Body of pancreas (tissue), 4 donors: Measurements from ENCODE around the gene YIPF7.
A peak's percentile ranks its signal among the peaks of the same experiment; 100 is the strongest.

Experiments used
- CTCF ChIP-seq, 7 experiments: fragments of 450-650 bp in 4 of 7; fragments of 200-600 bp in 3 of 7; sonication (generic) in 3 of 7; IDR thresholded peaks; one replicate each; pipeline ENCODE4 v1.5.1; 2016 to 2019; ENCODE audit warnings: antibody characterized with exemption in 7 of 7
- POLR2A ChIP-seq, 3 donors: fragments of 450-650 bp; IDR thresholded peaks; one replicate each; pipeline ENCODE4 v1.6.1; 2016; ENCODE audit warnings: antibody characterized with exemption in 3 of 3, mild to moderate bottlenecking in 2 of 3

DNA sequence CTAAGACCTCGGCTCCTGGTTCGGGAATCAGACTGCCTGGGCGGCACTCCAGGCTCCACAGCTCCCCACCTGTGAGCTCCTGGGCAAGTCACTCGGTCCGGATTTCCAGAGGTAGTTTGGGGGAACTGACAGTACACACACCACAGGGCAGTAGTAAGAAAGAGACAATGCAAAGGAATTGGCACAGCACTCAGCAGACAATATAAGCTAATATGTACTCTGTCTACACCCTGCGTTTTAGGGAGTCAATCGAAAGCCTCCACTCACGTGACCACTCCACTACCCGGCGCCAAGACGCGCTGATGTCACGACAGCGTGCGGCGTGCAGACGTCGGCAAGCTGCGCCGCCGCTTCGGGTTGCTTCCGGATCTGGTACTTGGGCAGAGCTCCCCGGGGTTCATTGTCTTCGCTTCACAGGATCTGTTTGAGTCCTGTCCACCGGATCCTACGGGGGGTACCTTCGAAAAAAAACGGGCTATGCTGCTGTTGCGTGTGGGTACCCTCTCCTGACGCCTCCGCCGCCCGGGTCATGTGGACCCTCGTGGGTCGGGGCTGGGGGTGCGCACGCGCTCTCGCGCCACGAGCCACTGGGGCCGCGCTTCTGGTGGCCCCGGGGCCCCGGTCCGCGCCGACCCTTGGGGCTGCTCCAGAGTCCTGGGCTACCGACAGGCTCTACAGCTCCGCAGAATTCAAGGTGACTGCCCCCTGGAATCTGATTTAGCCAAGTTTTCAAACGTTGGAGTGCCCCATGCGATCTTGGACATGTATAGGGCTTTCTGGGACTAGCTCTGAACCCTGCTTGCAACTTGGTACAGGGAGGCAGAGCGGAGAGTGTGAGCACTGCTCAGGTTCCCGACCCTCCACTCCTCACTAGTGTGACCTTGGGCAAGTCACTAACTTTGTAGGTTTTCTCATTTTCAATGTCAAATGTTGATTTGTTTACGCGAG, 26.9 kb upstream of the YIPF7 start, which contains the start of gene GUF1:
- TF ChIP-seq CTCF (IDR thresholded peaks at IDR 0.05) (no peak), POLR2A (IDR thresholded peaks at IDR 0.05) (peak; percentile 45 to 82 (median 82))
